Stomach (tissue), 4 donors: Measurements from ENCODE around the gene ASPHD1.

Experiments used
- POLR2A ChIP-seq, 4 donors: fragments of 450-650 bp; IDR thresholded peaks; one replicate each; pipeline ENCODE4 v1.6.1; 2016; ENCODE audit warnings: antibody characterized with exemption in 4 of 4, control low read depth in 2 of 4, mild to moderate bottlenecking in 1 of 4, moderate library complexity in 1 of 4
- POLR2AphosphoS5 ChIP-seq, 3 donors: sonication (generic); formaldehyde crosslinking; IDR thresholded peaks; one replicate each; pipeline ENCODE4 v1.6.1; 2016; ENCODE audit warnings: antibody characterized with exemption in 3 of 3

- TF ChIP-seq POLR2AphosphoS5 (IDR thresholded peaks at IDR 0.05) (no peak), POLR2A (IDR thresholded peaks at IDR 0.05) (no peak)
Measured at GRCh38 chr16:29903590-29903989, 3.3 kb downstream of the ASPHD1 start.
